Peyer's patch (tissue), 4 donors: ENCODE results near the gene MOK.
A peak's percentile ranks its signal among the peaks of the same experiment; 100 is the strongest.

Experiments
- POLR2A ChIP-seq, 2 donors: fragments of 450-650 bp; IDR thresholded peaks; one replicate each; pipeline ENCODE4 v1.5.1; 2017; ENCODE audit warnings: antibody characterized with exemption in 2 of 2, mild to moderate bottlenecking in 2 of 2, moderate library complexity in 2 of 2
- TF ChIP-seq, protein P1 (sequence below), 6 experiments: fragments of 450-650 bp in 4 of 6; fragments of 200-600 bp in 2 of 6; sonication (generic) in 1 of 6; IDR thresholded peaks; one replicate each; pipeline ENCODE4 v1.5.1; 2017 to 2019; ENCODE audit warnings: antibody characterized with exemption in 6 of 6, mild to moderate bottlenecking in 3 of 6, moderate library complexity in 1 of 6

DNA sequence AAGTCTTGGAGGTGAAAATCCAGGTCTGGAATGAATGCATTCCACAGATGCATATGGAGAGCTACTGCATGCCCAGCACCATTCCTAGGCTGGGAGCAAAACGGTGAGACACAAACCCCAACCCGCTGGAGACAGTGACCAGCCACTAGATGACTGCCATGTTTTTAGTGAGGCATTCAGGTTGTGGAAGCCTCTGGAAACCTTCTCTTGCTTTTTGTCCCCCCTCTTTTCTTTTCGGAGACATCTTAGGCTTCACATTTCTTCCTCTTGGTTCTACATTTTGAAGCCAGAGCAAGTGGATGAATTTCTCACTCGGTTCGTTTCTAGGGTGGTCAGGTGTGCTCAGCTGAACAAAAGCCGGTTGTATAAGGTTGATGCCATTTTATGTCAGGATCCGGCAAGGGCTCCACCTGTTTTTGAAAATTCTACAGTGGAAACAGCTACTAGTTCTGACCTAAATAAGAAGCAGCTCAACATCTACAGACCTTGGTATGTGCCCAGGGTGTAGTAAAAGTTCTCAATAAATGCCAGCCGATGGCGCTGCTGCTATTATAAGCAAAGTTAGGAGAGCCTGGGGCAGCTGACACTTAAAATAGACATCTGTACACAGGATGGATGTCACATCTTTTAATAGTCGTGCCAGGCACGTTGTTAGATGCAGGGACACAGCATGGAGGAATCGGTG is 12.7 kb upstream of the MOK start:
- TF ChIP-seq, protein P1, sequence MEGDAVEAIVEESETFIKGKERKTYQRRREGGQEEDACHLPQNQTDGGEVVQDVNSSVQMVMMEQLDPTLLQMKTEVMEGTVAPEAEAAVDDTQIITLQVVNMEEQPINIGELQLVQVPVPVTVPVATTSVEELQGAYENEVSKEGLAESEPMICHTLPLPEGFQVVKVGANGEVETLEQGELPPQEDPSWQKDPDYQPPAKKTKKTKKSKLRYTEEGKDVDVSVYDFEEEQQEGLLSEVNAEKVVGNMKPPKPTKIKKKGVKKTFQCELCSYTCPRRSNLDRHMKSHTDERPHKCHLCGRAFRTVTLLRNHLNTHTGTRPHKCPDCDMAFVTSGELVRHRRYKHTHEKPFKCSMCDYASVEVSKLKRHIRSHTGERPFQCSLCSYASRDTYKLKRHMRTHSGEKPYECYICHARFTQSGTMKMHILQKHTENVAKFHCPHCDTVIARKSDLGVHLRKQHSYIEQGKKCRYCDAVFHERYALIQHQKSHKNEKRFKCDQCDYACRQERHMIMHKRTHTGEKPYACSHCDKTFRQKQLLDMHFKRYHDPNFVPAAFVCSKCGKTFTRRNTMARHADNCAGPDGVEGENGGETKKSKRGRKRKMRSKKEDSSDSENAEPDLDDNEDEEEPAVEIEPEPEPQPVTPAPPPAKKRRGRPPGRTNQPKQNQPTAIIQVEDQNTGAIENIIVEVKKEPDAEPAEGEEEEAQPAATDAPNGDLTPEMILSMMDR (IDR thresholded peaks at IDR 0.05), result peak in 4 of 6 experiments; percentile 10 to 49 (median 34)
- no peak for TF ChIP-seq POLR2A (IDR thresholded peaks at IDR 0.05)
